GM18505 (cell line): Measurements from ENCODE around the gene SHISA9.

Source experiments
- ATAC-seq: cut with Tn5 transposase; IDR thresholded peaks from one replicate; pipeline ENCODE4 v1.9.1; 2021; ENCODE audit not compliant: unreplicated experiment
- POLR2A ChIP-seq: IDR thresholded peaks from 4 replicates; pipeline ENCODE4 v1.6.1; 2011; ENCODE audit warnings: borderline replicate concordance; ENCODE audit not compliant: insufficient read depth, insufficient read length; ENCODE audit errors: extremely low read depth

The SHISA9 gene

DNA sequence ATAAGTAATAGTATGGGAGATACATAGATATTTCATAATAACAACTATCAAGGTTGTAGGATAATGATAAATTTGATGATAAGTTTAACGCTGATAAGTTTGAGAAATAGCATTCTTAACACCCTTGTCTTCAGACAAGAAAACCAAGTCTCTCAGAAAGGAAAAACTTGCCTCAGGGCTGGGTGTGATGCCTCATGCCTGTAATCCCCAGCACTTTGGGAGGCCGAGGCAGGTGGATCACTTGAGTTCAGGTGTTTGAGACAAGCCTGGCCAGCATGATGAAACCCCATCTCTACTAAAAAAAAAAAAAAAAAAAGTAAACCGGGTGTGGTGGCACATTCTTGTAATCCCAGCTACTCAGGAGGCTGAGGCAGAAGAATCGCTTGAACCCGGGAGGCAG, 90.7 kb downstream of the SHISA9 start:
- ATAC-seq: no peak
- TF ChIP-seq POLR2A: no peak

DNA sequence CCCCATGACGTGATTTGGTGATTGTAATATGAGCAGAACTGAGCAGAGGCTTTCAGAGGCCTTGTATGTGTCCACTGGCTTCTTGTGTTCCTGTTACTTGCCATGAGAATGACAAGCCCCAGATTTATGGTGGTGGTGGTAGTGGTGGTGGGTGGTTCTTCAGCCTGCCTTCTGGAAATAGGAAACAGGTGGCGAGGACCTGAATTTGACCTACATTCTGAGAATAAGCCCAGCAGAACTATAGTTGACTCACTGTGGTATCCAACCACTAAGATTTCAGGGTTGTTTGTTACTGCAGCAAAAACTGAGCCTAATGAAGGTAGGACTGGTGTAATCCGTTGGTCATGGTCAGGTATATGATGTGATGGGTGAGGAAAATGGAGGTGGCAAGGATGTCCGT, 93.0 kb downstream of the SHISA9 start:
- no peak for ATAC-seq
- TF ChIP-seq POLR2A: no peak

GRCh38 chr16:12995721-12996372, 94.4 kb downstream of the SHISA9 start:
- ATAC-seq: no peak

DNA sequence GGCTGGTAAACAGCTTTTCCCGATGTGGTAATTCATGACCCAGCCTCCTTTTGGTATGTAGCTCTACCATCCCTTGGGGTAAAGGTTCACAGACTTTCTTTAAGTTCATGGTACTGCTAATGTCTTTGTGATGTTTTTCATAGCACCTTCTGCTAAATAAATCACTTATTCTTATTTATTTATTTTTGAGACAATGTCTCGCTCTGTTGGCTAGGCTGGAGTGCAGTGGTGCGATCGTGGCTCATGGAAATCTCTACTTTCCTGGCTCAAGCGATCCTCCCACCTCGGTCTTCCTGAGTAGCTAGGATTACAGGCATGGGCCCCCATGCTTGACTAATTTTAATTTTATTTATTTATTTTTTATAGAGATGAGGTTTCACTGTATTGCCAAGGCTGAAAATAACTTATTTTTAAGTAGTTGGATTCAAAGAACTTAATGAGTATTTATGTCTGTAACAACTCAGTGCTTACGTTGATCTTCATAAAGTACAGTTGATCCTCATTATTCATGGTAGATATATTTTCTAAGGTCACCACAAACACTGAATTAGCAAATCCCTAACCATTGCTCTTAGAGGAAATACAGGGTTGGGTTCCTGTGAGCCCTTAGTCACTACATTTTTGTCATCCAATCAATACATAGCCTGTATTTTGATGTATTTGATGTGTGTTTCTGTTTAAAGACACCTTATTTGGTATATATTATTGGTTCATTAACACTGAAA, 97.1 kb downstream of the SHISA9 start:
- no peak for TF ChIP-seq POLR2A
- ATAC-seq: no peak

More at GRCh38 chr16:12995721-12996372, 94.4 kb downstream of the SHISA9 start:
- TF ChIP-seq POLR2A: no peak

DNA sequence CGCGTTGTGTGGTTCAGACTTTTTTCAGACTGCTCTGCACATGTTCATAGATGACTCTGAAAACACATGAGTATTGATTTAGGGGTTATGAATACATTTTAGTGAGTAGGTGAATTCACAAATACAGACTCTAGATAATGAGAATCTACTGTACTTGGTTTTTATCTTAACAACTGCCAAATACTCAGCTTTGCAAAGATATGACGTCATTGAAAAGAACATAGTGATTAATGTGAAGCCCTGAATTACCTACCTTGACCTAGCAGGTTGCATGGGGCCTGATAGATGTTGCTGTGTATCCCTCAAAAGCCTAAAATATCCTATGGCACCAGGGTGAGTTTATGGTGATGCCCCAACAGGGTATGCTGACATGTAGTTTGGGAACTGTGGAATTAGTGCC, 98.0 kb downstream of the SHISA9 start:
- no peak for ATAC-seq
- TF ChIP-seq POLR2A: no peak

GRCh38 chr16:13005721-13006247, 104.4 kb downstream of the SHISA9 start:
- no peak for ATAC-seq
- no peak for TF ChIP-seq POLR2A

DNA sequence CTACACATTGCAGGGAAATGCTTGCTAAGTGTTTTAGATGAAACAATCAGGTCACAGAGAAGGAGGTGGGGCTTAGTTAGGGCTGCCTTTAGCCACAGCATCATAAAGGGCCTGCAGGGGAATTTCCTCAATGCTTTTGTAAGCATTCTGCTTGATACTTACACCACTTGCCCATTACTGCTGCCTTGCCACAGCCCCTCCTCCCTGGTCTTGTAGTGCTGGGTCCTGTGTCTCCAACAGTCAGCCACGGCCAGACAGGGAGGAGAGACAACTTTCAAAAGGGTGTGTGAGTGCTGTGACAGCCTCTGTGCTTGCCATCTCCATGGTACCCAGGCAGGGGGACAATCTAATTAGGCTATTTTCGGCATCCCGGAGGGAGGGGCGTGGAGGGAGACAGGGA, 111.2 kb downstream of the SHISA9 start:
- no peak for ATAC-seq
- no peak for TF ChIP-seq POLR2A

- no peak for ATAC-seq
Observed at GRCh38 chr16:13013043-13013442, 111.6 kb downstream of the SHISA9 start.

DNA sequence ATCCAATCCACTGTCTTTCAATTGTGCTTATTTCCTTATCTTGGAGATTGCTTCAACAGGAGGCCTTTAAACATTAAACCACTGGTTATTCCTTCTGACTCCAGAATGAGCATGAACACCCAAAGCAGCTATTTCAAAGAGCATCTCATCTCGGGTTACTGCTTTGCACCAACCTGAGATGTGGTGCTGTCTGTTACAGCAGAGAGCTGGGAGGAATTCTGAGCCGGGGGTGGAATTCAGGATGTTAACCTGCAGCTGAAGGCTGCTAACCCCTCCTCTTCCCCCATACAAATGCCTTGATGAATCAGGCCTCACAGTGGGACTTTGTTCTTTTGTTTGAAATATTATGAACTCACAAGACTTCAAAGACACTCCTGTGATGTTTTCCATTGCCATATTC, 113.1 kb downstream of the SHISA9 start:
- ATAC-seq: no peak
- TF ChIP-seq POLR2A: no peak

More at GRCh38 chr16:13013043-13013442, 111.6 kb downstream of the SHISA9 start:
- no peak for TF ChIP-seq POLR2A

DNA sequence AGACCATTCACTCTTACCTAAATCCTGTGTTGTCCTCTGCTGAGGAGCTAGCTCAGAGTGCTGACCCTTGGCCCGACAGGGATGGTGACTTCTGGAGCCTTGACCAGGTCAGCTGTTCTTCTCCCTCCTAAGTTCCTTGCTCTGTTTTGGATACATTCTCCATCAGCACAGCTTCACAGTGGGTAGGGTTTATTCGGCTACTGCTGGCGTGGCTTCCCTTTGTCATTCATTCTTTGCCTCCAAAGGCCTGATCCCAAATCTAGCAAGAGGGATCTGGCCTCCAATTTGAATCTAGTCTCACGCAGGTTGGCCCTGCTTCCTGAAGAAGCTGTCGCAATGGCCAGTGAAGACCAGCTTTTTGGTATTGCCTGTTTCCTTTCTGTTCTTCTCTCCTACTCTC, 116.6 kb downstream of the SHISA9 start:
- ATAC-seq: no peak
- no peak for TF ChIP-seq POLR2A

DNA sequence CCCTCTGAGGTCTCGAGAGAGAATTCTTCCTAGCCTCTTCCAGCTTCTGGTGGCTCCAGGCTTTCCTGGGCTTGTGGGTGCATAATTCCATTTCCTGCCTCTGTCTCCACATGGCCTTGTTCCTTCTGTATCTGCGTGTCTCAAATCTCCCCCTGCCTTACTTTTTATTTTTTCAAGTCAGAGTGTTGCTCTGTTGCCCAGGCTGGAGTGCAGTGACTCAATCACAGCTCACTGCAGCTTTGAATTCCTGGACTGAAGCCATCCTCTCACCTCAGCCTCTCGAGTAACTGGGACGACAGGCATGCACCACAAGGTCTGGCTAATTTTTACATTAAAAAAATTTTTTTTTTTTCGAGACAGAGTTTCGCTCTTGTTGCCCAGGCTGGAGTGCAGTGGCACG, 120.6 kb downstream of the SHISA9 start:
- TF ChIP-seq POLR2A: no peak
- no peak for ATAC-seq

- TF ChIP-seq POLR2A: no peak
- ATAC-seq: no peak
Observed at GRCh38 chr16:13029786-13030185, 128.4 kb downstream of the SHISA9 start.

- ATAC-seq: no peak
- TF ChIP-seq POLR2A: no peak
Observed at GRCh38 chr16:13030769-13031168, 129.4 kb downstream of the SHISA9 start.

- no peak for TF ChIP-seq POLR2A
- ATAC-seq: no peak
Observed at GRCh38 chr16:13032911-13033310, 131.5 kb downstream of the SHISA9 start.

DNA sequence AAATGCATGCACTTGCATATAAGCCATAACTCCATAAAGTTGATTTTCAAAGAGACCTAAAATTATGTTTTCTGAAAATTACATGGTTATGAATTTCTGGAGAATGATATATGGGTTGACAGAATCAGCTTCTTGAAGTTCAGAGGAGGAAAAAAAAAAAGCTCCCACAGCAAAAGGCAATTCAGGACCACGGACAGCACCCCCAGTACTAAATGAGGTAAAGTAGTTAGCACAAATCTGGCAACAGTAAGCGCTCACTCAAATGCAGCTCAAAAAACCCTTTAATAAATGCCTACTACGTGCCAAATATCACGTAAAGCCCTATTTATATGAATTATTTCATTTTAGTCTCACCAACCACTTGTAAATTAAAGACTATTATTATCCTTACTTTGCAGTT, 135.2 kb downstream of the SHISA9 start:
- TF ChIP-seq POLR2A: no peak
- no peak for ATAC-seq

DNA sequence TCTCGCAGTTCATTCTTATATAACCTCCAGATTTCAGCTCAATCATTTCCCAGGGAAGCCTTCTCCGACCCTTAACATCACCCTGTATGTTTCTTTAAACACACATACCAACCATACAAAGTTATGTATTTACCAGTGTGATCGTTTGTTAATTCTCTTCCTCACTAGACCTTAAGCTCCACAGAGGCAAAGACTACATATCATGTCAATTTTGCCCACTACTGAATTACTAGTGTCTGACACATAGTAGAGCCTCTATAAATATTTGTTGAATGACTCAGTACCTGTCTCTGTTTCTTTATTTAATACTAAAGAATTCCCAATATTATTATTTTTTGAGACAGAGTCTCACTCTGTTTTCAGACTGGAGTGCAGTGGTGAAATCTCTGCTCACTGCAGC, 137.2 kb downstream of the SHISA9 start:
- TF ChIP-seq POLR2A: no peak
- ATAC-seq: no peak
